GM19467 (cell line): ENCODE results near the gene CD5L.

Experiments used
- ATAC-seq: cut with Tn5 transposase; IDR thresholded peaks from one replicate; pipeline ENCODE4 v1.9.1; 2021; ENCODE audit warnings: mild to moderate bottlenecking, moderate library complexity; ENCODE audit not compliant: unreplicated experiment

Gene CD5L

GRCh38 chr1:157819215-157819614, 22.4 kb downstream of the CD5L start:
- no peak for ATAC-seq

DNA sequence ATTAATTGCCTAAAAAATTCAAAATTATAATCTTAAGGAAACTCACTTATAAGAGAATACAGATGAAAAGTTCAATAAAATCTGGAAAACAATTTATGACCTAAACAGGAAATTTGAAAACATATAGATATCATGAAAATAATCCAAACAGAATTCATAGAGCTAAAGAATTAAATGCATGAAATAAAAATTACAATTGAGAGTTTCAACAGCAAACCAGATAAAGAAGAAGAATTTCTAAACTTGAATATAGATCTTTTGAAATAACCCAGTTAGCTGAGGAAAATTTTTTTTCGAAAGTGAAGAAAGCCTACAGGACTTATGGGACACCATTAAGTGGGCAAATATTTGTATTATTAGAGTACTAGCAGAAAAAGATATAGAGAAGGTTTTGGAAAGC, 28.3 kb downstream of the CD5L start:
- no peak for ATAC-seq

GRCh38 chr1:157806431-157807149, 35.0 kb downstream of the CD5L start:
- peak; percentile 86 for ATAC-seq

GRCh38 chr1:157803851-157804250, 37.8 kb downstream of the CD5L start:
- ATAC-seq, result no peak

GRCh38 chr1:157799996-157800395, 41.6 kb downstream of the CD5L start:
- no peak for ATAC-seq

- ATAC-seq, result no peak
Measured at GRCh38 chr1:157798211-157798610, 43.4 kb downstream of the CD5L start.

GRCh38 chr1:157785248-157785647, 56.4 kb downstream of the CD5L start:
- no peak for ATAC-seq

GRCh38 chr1:157784801-157785200, 56.8 kb downstream of the CD5L start:
- no peak for ATAC-seq

GRCh38 chr1:157782931-157783330, 58.7 kb downstream of the CD5L start:
- ATAC-seq, result no peak

DNA sequence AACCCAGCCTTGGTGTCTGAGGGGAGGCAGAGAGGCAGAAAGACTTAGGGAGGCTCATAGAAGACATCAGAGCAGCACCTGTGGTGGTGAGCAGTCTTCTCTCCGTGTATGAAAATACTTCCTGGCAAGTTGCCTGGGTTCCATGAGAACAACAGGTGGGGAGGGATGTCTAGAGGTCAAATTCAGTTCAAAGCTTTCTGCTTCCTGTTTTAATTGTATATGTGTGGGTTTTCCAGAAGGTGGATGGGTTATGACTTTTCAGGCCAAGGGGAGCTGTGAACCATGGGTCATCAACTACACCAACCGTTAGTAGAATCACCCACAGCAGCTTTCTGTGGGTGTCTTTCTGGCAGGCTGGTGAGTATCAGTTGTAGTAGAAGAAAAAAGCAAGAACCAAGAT, 60.6 kb downstream of the CD5L start:
- peak; percentile 53 for ATAC-seq
